ENCODE measurements around the gene PICALM.

Gene PICALM

GRCh38 chr11:86011175-86011574 is 57.7 kb downstream of the PICALM start:
- TF ChIP-seq, protein P1, sequence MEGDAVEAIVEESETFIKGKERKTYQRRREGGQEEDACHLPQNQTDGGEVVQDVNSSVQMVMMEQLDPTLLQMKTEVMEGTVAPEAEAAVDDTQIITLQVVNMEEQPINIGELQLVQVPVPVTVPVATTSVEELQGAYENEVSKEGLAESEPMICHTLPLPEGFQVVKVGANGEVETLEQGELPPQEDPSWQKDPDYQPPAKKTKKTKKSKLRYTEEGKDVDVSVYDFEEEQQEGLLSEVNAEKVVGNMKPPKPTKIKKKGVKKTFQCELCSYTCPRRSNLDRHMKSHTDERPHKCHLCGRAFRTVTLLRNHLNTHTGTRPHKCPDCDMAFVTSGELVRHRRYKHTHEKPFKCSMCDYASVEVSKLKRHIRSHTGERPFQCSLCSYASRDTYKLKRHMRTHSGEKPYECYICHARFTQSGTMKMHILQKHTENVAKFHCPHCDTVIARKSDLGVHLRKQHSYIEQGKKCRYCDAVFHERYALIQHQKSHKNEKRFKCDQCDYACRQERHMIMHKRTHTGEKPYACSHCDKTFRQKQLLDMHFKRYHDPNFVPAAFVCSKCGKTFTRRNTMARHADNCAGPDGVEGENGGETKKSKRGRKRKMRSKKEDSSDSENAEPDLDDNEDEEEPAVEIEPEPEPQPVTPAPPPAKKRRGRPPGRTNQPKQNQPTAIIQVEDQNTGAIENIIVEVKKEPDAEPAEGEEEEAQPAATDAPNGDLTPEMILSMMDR (conservative IDR thresholded peaks at IDR 0.05): no peak
- no peak overlapping the region for H3K27ac ChIP-seq

- no peak overlapping the region for H3K27ac ChIP-seq
- TF ChIP-seq, protein P1 (conservative IDR thresholded peaks at IDR 0.05): no peak
These were observed 65.2 kb downstream of the PICALM start for GRCh38 chr11:86003654-86004053.

GRCh38 chr11:86002431-86002830 is 66.5 kb downstream of the PICALM start:
- TF ChIP-seq, protein P1 (conservative IDR thresholded peaks at IDR 0.05): no peak
- H3K27ac ChIP-seq: no peak overlapping the region

DNA sequence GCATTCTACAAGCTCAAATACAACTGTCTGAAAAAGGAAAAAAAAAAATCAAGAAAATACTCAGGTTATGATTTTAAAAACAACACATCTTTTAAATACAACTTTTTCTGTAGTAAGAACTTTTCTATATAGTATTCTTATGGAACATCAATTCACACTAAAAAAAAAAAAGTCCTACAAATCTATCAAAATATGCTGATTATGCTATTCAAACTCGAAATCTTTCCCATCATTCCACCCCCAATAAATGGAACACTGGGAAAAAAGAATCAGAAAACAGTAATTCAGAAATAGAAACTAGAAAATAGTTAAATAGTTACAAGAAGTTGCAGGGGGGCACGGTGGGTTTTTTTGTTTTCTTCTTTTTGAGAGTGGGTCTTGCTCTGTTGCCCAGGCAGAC is 77.4 kb downstream of the PICALM start:
- no peak overlapping the region for H3K27ac ChIP-seq
- TF ChIP-seq, protein P1 (conservative IDR thresholded peaks at IDR 0.05): no peak

DNA sequence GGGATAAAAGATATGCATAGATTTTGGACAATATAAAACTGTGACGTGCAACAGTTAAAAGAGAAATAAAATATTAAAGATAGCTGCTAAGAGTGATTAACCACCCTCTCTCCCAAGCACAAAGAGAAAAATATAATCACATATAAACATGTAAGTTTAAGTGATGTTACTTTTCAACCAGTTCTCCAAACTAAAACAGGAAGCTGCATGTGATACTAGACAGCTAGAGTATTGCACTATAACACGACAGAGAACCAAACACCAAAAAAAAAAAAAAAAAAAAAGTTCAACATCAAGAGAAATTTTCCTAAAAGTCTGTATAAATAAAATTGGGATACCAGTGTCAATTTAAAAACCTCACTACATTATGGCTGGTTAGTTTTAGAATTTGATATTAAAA is 79.1 kb downstream of the PICALM start:
- TF ChIP-seq, protein P1 (conservative IDR thresholded peaks at IDR 0.05): no peak
- no peak overlapping the region for H3K27ac ChIP-seq

DNA sequence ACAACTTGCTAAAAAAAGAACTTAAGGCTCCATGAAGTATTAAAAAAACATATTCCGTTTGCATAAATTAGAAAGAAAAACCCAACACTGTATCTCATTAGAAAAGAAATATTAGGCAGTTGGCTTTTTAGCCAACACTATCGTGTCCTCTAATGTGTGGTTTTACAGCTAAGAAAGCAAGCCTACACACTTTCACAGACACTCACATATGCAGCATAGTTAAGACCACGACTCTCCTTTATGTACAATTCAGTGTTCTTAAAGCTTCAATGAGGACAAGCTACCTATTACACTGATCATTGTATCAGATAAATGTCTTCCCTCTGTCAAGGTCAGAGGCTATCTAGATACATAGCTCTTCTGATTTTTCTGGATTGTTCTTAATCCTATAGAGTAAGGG is 80.1 kb downstream of the PICALM start:
- H3K27ac ChIP-seq: no peak overlapping the region
- TF ChIP-seq, protein P1 (conservative IDR thresholded peaks at IDR 0.05): no peak

DNA sequence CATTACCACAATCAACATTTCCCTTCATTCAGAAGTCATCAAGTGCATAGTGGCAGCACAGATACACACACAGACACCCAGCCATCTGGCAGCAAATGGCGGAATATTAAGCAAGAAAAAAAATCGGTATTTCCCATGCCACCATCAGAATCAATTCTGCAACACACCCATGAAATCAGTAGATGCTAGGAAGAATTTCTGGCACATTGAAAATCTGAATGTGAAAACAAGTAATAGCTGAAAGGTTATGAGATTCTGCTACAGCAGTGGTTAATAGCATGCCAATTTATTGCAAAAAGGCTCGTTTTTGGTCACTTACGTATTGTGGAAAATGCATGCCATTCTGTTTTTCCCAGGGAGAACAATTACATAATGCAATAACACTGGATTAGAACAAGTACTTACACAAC is 91.1 kb downstream of the PICALM start:
- TF ChIP-seq, protein P1 (conservative IDR thresholded peaks at IDR 0.05): no peak
- no peak overlapping the region for H3K27ac ChIP-seq

- TF ChIP-seq, protein P1 (conservative IDR thresholded peaks at IDR 0.05): no peak
- no peak overlapping the region for H3K27ac ChIP-seq
These were observed 92.4 kb downstream of the PICALM start for GRCh38 chr11:85976525-85976924.

Measured in VCaP (cell line).